ENCODE results near the gene TRAPPC3.

The TRAPPC3 gene

GRCh38 chr1:36088577-36089392 lies 60.5 kb downstream of the TRAPPC3 start, which contains the start of gene ADPRS (continued):
- TF ChIP-seq ZNF169 (tag by site-specific recombination; IDR thresholded peaks at IDR 0.05): no peak; the same call in 1 of the 2 replicates
- TF ChIP-seq SCRT2 (tag by site-specific recombination; IDR thresholded peaks at IDR 0.05): peak; percentile 99
- no peak for TF ChIP-seq ZNF776 (tag by site-specific recombination; IDR thresholded peaks at IDR 0.05; ENCODE audit: borderline replicate concordance)
- TF ChIP-seq BCL11B (tag by site-specific recombination; IDR thresholded peaks at IDR 0.05; ENCODE audit: low read depth): peak; percentile 70; the same call in 1 of the 2 replicates
- TF ChIP-seq KLF8 (tag by site-specific recombination; IDR thresholded peaks at IDR 0.05): peak; percentile 98
- peak; percentile 38 for TF ChIP-seq IKZF3 (tag by site-specific recombination; IDR thresholded peaks at IDR 0.05)
- TF ChIP-seq ZNF341 (tag by site-specific recombination; IDR thresholded peaks at IDR 0.05; ENCODE audit: low read depth): no peak; the same call in 1 of the 2 replicates
- TF ChIP-seq ZNF548 (tag by site-specific recombination; IDR thresholded peaks at IDR 0.05): no peak
- TF ChIP-seq ATF2 (tag by site-specific recombination; IDR thresholded peaks at IDR 0.05; ENCODE audit: low read depth): no peak
- peak; percentile 28; the same call in 1 of the 2 replicates for TF ChIP-seq TSHZ1 (tag by site-specific recombination; IDR thresholded peaks at IDR 0.05; ENCODE audit: borderline replicate concordance)
- no peak for TF ChIP-seq PRDM1 (tag by site-specific recombination; IDR thresholded peaks at IDR 0.05)
- peak; percentile 50; the same call in 1 of the 2 replicates for TF ChIP-seq ELK4 (IDR thresholded peaks at IDR 0.05; ENCODE audit: borderline replicate concordance, low read depth, low read length)
- TF ChIP-seq ZNF155 (tag by site-specific recombination; IDR thresholded peaks at IDR 0.05): no peak
- TF ChIP-seq OSR2 (tag by site-specific recombination; IDR thresholded peaks at IDR 0.05): peak; percentile 21; the same call in 1 of the 2 replicates
- no peak for TF ChIP-seq ZNF404 (tag by site-specific recombination; IDR thresholded peaks at IDR 0.05)
- no peak for TF ChIP-seq ZNF202 (tag by site-specific recombination; IDR thresholded peaks at IDR 0.05; ENCODE audit: borderline replicate concordance)
- no peak for TF ChIP-seq ZNF280C (tag by site-specific recombination; IDR thresholded peaks at IDR 0.05)
- TF ChIP-seq ZNF837 (tag by site-specific recombination; IDR thresholded peaks at IDR 0.05): no peak
- peak; percentile 100 for TF ChIP-seq CTCF (tag by site-specific recombination; IDR thresholded peaks at IDR 0.05)
- TF ChIP-seq ZNF585B (tag by site-specific recombination; IDR thresholded peaks at IDR 0.05): no peak
- peak; percentile 95 for TF ChIP-seq SP3 (tag by site-specific recombination; IDR thresholded peaks at IDR 0.05)
- TF ChIP-seq REST (tag by site-specific recombination; IDR thresholded peaks at IDR 0.05): peak; percentile 51
- peak; percentile 45; the same call in 1 of the 2 replicates for TF ChIP-seq OVOL3 (tag by site-specific recombination; IDR thresholded peaks at IDR 0.05)
- no peak for TF ChIP-seq ZNF433 (tag by site-specific recombination; IDR thresholded peaks at IDR 0.05; ENCODE audit: low read depth)
- peak; percentile 99 for TF ChIP-seq YY2 (tag by site-specific recombination; IDR thresholded peaks at IDR 0.05)
- no peak for TF ChIP-seq ZNF211 (tag by site-specific recombination; IDR thresholded peaks at IDR 0.05; ENCODE audit: low read depth)
